ENCODE data around the gene CACNA1F. TPM values are rescaled to one million over a fixed set of nuclear protein-coding genes. Genes with fewer than 3 reads are reported as not detected.
A peak's percentile ranks its signal among the peaks of the same experiment; 100 is the strongest.

The CACNA1F gene
- total RNA-seq, 1 experiment from 2014 or later: not detected

GRCh38 chrX:49187028-49187394 lies 46.1 kb downstream of the CACNA1F start:
- BruUV-seq (replicated peaks): no TSS peak
- Mint-ChIP-seq H3K9me3 (ENCODE audit: unreplicated experiment) (peaks cover 6% of the 10 kb centered on the region), H3K4me3 (ENCODE audit: unreplicated experiment) (peak overlapping the region; percentile 75), H3K27ac (ENCODE audit: low read depth, unreplicated experiment) (no peak overlapping the region), H3K4me1 (ENCODE audit: insufficient read depth, unreplicated experiment) (peaks cover 16% of the 10 kb centered on the region), H3K27me3 (ENCODE audit: insufficient read depth, unreplicated experiment) (no peaks in the 10 kb centered on the region), H3K36me3 (ENCODE audit: insufficient read depth, unreplicated experiment) (peaks cover 19% of the 10 kb centered on the region)
- intact Hi-C loops (cut with micrococcal nuclease): no loop called here
- DNase-seq (ENCODE audit: unreplicated experiment): no peak
- ChIA-PET CTCF (no interaction called here), POLR2A (interaction anchor here (0.7 to 0.8 kb wide), 2 partner anchors 19 to 147 kb away, joined by 3 read pairs; no protein-coding TSS in a partner anchor)
- no peak for TF ChIP-seq CTCF (IDR thresholded peaks at IDR 0.05; ENCODE audit: unreplicated experiment)

GRCh38 chrX:49186125-49187027 lies 46.8 kb downstream of the CACNA1F start, which contains the start of gene PRICKLE3:
PRICKLE3 (minus strand) TSS chrX:49186373; CDS start chrX:49186297, 76 bp downstream.
- Mint-ChIP-seq H3K9me3 (ENCODE audit: unreplicated experiment) (peaks cover 6% of the 10 kb centered on the region), H3K4me3 (ENCODE audit: unreplicated experiment) (peak within 1 kb of the TSS; percentile 75), H3K27ac (ENCODE audit: low read depth, unreplicated experiment) (no peak within 1 kb of the TSS), H3K4me1 (ENCODE audit: insufficient read depth, unreplicated experiment) (peaks cover 16% of the 10 kb centered on the region), H3K27me3 (ENCODE audit: insufficient read depth, unreplicated experiment) (no peaks in the 10 kb centered on the region), H3K36me3 (ENCODE audit: insufficient read depth, unreplicated experiment) (peaks cover 24% of the 10 kb centered on the region)
- ChIA-PET POLR2A (interaction anchor here (0.7 to 0.8 kb wide), 2 partner anchors 19 to 146 kb away, joined by 3 read pairs; no protein-coding TSS in a partner anchor), CTCF (no interaction called here)
- intact Hi-C loops (cut with micrococcal nuclease): no loop called here
- peak; percentile 70 for DNase-seq (ENCODE audit: unreplicated experiment)
- TF ChIP-seq CTCF (IDR thresholded peaks at IDR 0.05; ENCODE audit: unreplicated experiment): peak; percentile 12
- no TSS peak for BruUV-seq (replicated peaks)

GRCh38 chrX:49184294-49185281 lies 48.6 kb downstream of the CACNA1F start:
- intact Hi-C loops (cut with micrococcal nuclease): loop anchor here (1.0 kb wide), 1 partner anchor 18 kb away; no protein-coding TSS in a partner anchor
- CTCF ChIA-PET: interaction anchor here (0.6 to 0.9 kb wide), 4 partner anchors 8 to 1821 kb away, joined by 3 to 4 read pairs (median 4); partner anchors contain the start of gene PLP2
- BruUV-seq (replicated peaks): no TSS peak
- no peak overlapping the region for H3K27ac Mint-ChIP-seq (ENCODE audit: low read depth, unreplicated experiment)
- H3K9me3 Mint-ChIP-seq (ENCODE audit: unreplicated experiment): peaks cover 14% of the 10 kb centered on the region
- POLR2A ChIA-PET: interaction anchor here (0.6 to 2.2 kb wide), 11 partner anchors 12 to 814 kb away, joined by 3 to 34 read pairs (median 4); partner anchors contain the start of genes GRIPAP1, OTUD5 and PLP2
- peak overlapping the region; percentile 75 for H3K4me3 Mint-ChIP-seq (ENCODE audit: unreplicated experiment)
- no peaks in the 10 kb centered on the region for H3K27me3 Mint-ChIP-seq (ENCODE audit: insufficient read depth, unreplicated experiment)
- no peak for TF ChIP-seq CTCF (IDR thresholded peaks at IDR 0.05; ENCODE audit: unreplicated experiment)
- H3K4me1 Mint-ChIP-seq (ENCODE audit: insufficient read depth, unreplicated experiment): peaks cover 12% of the 10 kb centered on the region
- peaks cover 21% of the 10 kb centered on the region for H3K36me3 Mint-ChIP-seq (ENCODE audit: insufficient read depth, unreplicated experiment)
- peak; percentile 94 for DNase-seq (ENCODE audit: unreplicated experiment)
